GM03348 (cell line): ENCODE measurements around the gene DGKH.
"Not testable (repeated sequence)": the region's sequence is repeated elsewhere in the genome, so short reads cannot be mapped to it uniquely, and the experiment has no call there.

ENCODE experiments used
- DNase-seq: peaks from one replicate; pipeline ENCODE4 v3.0.0; 2012; ENCODE audit warnings: low spot score

The DGKH gene

GRCh38 chr13:42041684-42042035, 6.8 kb upstream of the DGKH start:
- DNase-seq, result peak; percentile 47

DNA sequence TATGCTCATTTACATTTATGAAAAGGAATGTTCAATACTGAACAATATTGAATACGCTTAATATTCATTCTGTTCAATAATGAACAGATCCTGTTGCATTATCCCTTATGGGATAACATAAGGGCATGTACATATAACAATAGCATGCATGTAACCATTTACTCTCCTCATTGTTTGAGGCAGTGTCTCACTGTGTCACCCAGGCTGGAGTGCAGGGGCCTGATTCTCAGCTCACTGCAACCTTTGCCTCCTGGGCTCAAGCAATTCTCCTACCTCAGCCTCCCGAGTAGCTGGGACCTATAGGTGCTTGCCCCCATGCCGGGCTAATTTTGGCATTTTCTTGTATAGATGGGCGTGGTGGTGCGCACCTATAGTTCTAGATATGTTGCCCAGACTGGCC, 4.8 kb upstream of the DGKH start:
- DNase-seq, result no peak

GRCh38 chr13:42046448-42046847, 2.0 kb upstream of the DGKH start:
- DNase-seq, result no peak

- DNase-seq, result peak; percentile 63
These were observed 697 bp upstream of the DGKH start for GRCh38 chr13:42047561-42048341.

DNA sequence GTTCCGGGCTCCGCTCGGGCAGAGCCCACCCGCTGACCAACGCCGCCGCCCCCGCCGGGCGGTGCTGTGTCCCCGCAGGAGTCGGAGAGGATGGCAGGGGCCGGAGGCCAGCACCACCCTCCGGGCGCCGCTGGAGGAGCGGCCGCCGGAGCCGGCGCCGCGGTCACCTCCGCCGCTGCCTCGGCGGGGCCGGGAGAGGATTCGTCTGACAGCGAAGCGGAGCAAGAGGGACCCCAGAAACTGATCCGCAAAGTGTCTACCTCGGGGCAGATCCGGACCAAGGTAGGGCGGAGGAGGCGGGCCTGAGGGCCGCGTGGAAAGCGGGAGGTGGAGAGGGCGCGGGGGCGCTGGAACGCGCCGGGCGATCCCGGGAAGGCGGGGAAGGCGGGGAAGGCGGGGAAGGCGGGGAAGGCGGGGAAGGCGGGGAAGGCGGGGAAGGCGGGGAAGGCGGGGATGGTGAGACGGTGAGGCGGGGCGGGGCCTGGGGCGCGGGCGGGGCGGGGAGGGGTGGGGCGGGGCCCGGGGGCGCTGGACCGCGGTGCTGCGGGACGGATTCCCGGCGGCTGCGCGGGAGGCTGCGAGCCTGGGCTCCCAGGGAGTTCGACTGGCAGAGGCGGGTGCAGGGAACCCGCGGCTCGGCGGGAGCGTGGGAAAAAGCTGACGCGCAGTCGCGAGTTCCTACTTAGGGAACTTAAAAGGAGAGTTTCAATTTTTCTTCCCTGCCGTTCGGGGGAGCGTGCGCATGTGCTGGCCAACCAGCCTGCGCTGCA, 421 bp downstream of the DGKH start:
- peak; percentile 94 for DNase-seq

GRCh38 chr13:42049454-42049813, 986 bp downstream of the DGKH start:
- no peak for DNase-seq

- no peak for DNase-seq
These were observed 6.5 kb downstream of the DGKH start for GRCh38 chr13:42054798-42055499.

GRCh38 chr13:42055500-42056085, 7.1 kb downstream of the DGKH start:
- DNase-seq, result no peak

DNA sequence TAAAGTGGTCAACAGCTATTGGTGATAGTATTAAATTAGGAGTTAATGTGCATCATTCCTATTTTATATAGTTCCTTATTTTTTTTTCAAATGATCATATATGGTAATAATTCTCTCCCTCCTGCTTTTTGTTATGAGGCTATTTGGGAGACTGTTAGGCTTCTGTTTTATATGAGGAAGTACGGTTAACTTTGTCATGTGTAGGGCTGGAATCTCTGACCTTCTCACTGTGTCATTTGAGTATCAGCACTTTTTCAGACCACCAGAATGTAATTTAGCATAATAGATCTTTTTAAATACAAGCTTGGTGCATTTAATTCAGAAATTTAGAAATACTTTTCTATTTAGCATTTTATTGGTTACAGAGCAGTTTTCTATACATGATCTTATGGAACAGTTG, 7.7 kb downstream of the DGKH start:
- no peak for DNase-seq

GRCh38 chr13:42056583-42056982, 8.1 kb downstream of the DGKH start:
- no peak for DNase-seq

- DNase-seq, result no peak
These were observed 9.6 kb downstream of the DGKH start for GRCh38 chr13:42057918-42058530.

GRCh38 chr13:42061943-42062342, 13.5 kb downstream of the DGKH start:
- DNase-seq, result no peak

DNA sequence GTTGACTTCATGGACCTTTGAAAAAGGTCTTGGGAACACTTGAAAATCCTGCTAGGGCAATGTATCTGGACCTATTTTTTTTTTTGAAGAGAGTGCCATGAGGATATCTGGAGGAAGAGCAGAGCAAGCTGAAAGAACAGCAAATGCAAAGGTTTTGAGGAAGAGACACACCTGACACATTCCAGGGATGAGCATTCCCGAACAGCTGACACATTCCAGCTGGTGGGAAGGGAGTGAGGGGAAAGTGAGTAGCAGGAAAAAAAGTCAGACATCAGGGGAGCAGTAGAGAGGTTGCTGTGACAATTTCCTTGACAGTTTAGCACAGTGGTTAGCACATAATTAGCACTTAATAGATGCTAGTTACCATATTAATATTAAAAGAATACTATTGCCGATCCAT, 14.7 kb downstream of the DGKH start:
- DNase-seq, result no peak

DNA sequence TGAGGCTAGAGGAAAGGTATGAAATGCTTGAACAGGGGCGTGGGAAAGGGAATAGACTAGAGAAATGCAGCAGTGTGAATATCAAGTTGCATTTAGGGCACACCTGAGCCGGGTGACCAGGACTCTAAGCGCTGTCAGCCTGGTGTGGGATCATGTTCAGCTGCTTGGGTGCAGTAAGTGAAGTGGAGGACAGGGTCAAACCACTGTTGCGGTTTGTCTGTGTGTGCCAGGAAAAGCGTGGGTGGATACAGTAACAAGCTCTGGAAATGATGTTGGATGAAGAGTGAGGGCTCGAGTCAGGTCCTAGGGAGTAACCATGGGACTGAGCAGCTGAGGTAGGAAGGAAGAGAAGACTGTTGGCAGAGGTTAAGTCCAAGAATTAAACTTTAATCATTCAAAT, 15.8 kb downstream of the DGKH start:
- DNase-seq, result peak; percentile 23

DNA sequence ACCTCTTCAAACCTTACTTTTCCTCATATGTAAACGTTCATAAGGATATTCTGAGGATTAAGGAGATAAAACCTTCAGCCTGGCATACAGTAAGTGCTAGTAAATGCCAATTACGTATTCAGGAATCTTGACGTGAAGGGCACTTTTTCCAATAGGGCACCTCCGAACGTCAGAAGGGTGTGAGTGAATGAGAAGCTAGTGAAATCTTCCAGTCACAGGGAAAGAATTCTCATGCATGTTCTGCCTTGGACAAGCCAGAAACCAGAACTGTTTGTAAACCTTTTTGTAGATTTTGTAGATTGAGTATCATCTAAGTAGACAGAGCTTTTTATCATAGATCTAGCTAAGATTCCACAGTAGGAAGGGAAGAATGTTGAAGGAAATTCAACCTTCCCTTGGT, 16.5 kb downstream of the DGKH start:
- no peak for DNase-seq

DNA sequence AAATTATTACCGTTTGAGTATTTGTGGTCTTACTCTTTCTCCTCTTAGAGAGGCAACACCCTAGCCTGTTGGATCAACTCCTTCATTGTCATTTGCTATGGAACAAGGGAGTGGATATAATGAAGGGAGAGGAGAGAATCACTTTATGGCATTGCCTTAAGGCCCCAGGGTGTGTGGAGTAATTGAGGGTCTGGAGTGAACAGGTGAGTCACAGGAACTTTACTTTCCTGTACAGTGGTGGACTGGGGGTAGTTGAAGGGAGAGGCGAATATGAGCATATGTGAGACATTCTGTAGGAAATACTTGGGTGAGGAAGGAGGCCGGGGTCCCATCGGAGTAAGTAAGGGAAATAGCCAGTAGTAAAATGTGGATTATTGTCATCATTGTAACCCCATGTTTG, 17.0 kb downstream of the DGKH start:
- no peak for DNase-seq

- DNase-seq, result peak; percentile 51
These were observed 18.1 kb downstream of the DGKH start for GRCh38 chr13:42066542-42066941.

DNA sequence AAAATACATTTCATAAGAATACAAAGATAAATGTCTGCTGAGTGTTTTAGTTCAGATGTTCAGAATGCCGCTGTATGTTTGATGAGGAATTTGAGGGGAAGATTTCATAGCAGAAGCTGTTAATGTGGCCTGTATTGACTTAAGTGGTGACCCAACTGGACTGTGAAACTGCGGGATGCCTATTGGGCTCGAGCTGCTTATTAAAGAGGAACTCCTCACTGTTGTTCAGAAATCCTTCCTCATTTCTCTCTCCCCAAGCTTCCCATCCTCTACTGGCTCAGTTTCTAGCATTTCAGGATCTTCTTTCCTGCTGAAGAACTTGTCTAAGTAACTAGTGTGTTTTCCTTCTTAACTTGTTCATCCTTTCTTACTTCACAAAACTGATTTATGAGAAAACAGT, 20.4 kb downstream of the DGKH start:
- DNase-seq, result no peak

GRCh38 chr13:42070599-42070998, 22.2 kb downstream of the DGKH start:
- DNase-seq, result not testable (repeated sequence)

DNA sequence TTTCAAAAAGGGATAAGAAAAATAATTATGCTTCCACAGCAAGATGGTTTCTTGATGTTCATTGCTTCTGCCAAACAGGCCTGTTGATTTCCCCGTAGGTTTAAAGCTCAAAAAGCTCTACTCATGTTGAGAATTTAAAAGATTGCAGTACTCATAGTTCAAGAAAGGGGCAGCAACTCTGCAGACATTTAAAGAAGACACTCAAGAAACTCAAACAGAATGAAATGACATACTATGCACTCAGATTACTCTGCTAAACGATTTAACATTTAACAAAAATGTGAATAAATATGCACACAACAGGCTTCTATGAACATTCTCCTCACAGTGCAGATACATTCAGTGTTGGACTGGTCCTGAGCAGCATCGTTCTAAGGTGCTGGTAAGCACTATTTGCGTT, 22.7 kb downstream of the DGKH start:
- not testable (repeated sequence) for DNase-seq

DNA sequence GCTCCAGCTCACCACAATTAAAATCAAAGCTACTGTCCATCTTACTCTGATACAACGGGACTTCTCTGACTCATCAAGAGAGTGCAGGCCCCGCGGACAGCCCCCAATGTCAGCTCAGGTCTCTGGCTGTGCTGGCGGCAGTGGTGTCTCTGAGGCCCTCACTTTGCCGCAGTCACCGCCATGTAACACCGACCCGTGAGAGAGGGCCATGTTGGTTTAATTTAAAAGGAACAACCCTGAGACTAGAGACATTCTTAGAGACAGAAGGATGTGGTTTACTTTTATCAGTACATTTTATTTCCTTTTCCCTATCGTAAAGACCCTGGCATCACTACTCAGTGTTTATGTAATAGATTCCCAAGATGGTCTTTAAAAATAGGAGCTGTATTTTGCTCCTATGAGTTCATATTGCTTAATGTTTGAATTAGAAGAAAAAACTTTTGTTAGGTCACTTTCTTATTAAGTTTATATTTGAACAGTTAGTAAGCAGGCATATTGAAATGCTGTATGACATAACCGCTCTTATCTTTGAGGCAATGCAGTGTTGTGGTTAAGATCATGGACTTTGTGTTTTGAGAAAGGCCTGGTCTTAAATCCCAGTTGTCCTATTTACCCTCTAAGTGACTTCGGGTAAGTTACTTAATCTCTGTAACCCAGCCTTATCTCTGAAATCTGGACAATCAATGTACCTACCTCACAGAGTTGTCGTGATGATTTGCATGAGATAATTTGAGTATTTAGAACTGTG, 23.4 kb downstream of the DGKH start:
- DNase-seq, result no peak

- DNase-seq, result no peak
These were observed 25.2 kb downstream of the DGKH start for GRCh38 chr13:42073683-42074082.
